ENCODE data around the gene TPGS2.

TPGS2 gene

DNA sequence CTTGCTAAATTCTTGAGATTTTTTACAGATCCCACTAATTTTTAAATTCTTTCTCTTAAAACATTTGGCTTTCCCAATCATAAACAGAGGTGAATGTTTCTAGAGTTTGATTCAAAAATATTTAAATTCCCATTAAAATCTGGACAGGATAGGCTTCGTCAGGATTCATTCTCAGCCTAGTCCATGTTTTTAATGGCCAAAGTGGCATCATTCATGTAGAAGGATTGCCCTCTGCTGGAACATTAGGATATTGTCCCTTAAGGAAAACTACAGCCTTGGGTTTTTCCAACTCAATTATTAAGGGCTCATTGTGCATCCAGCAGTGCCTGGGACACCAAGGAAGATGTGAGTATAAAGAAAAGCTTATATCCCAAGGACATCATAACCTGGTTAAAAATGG is 71.7 kb downstream of the TPGS2 start:
- Histone ChIP-seq H3K4me3 (ENCODE audit: low read length in 2 of 2) (no peak overlapping the region), H3K27me3 (ENCODE audit: control insufficient read depth in 2 of 2, insufficient read depth in 2 of 2, low read length in 2 of 2) (no peaks in the 10 kb centered on the region), H3K4me1 (ENCODE audit: control insufficient read depth in 2 of 2, insufficient read depth in 2 of 2, low read length in 2 of 2) (no peaks in the 10 kb centered on the region), H3K9ac (ENCODE audit: low read depth in 1 of 2, low read length in 2 of 2) (no peak overlapping the region), H3K27ac (ENCODE audit: low read depth in 2 of 2, low read length in 2 of 2) (no peak overlapping the region), H3K9me3 (ENCODE audit: control insufficient read depth in 2 of 2, low read length in 2 of 2) (no peaks in the 10 kb centered on the region), H3K36me3 (ENCODE audit: control insufficient read depth in 2 of 2, insufficient read depth in 2 of 2, low read length in 2 of 2) (no peaks in the 10 kb centered on the region)

DNA sequence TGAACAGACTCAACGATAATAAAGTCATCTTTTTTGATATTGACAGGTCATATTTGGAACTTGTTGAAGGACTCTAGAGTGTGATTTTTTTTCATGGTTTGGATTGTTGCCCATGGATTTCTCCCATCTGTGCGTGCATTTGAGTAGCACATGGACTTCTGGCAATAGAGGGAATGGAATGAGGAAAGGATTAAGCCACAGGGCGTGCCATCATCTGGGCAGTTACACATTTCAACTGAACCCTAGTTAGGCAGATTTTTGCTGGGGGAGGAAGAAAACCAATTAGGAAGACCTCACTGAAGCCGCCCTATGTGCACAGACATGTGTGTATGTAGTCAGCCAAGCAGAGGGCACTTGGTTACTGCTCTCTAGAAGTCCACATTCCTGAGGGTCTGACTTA is 72.6 kb downstream of the TPGS2 start:
- Histone ChIP-seq H3K9me3 (ENCODE audit: control insufficient read depth in 2 of 2, low read length in 2 of 2) (no peaks in the 10 kb centered on the region), H3K27me3 (ENCODE audit: control insufficient read depth in 2 of 2, insufficient read depth in 2 of 2, low read length in 2 of 2) (no peaks in the 10 kb centered on the region), H3K36me3 (ENCODE audit: control insufficient read depth in 2 of 2, insufficient read depth in 2 of 2, low read length in 2 of 2) (no peaks in the 10 kb centered on the region), H3K4me3 (ENCODE audit: low read length in 2 of 2) (no peak overlapping the region), H3K9ac (ENCODE audit: low read depth in 1 of 2, low read length in 2 of 2) (no peak overlapping the region), H3K27ac (ENCODE audit: low read depth in 2 of 2, low read length in 2 of 2) (no peak overlapping the region), H3K4me1 (ENCODE audit: control insufficient read depth in 2 of 2, insufficient read depth in 2 of 2, low read length in 2 of 2) (no peaks in the 10 kb centered on the region)

DNA sequence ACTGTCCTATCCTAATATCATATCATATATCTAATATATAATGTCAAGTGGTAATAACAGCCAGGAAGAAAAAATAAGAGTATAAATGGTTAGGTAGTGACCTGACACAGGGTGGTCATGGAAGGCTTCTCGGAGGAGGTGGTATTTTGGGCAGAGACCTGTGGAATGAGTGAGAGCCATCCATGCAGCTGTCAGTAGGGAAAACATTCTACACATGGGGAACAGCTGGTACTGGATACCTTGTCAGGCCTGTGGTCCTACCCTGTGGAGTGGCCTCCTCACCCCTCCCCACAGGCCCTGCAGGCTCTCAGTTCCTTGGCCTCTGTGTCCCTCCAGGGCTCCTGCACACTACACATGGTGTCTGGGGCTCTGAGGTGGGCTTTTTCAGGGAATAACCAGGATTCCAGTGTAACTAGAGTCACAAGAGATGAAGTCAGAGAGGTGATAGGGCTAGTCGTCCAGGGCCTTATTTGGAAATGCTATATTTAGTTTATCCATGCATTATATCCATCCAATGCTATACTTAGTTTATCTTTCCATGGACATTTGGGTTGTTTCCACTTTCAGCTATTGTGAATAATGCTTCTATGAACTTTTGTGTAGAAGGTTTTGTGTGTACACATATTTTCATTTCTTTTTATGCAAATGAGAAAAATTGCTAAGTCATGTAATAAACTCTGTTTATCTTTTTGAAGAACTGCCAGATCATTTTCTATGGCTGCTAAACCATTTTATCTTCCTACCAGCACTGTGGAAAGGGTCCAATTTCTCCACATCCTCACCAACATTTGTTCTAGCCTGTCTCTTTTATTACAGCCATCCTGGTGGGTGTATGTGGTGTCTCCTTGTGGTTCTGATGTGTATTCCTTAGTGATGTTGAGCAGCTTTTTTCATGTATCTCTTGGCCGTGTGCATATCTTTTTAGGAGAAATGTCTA is 75.6 kb downstream of the TPGS2 start:
- no peaks in the 10 kb centered on the region for H3K27me3 ChIP-seq (ENCODE audit: control insufficient read depth in 2 of 2, insufficient read depth in 2 of 2, low read length in 2 of 2)
- no peak overlapping the region for H3K27ac ChIP-seq (ENCODE audit: low read depth in 2 of 2, low read length in 2 of 2)
- no peaks in the 10 kb centered on the region for H3K36me3 ChIP-seq (ENCODE audit: control insufficient read depth in 2 of 2, insufficient read depth in 2 of 2, low read length in 2 of 2)
- no peaks in the 10 kb centered on the region for H3K4me1 ChIP-seq (ENCODE audit: control insufficient read depth in 2 of 2, insufficient read depth in 2 of 2, low read length in 2 of 2)
- no peak overlapping the region for H3K4me3 ChIP-seq (ENCODE audit: low read length in 2 of 2)
- no peak overlapping the region for H3K9ac ChIP-seq (ENCODE audit: low read depth in 1 of 2, low read length in 2 of 2)
- no peaks in the 10 kb centered on the region for H3K9me3 ChIP-seq (ENCODE audit: control insufficient read depth in 2 of 2, low read length in 2 of 2)

DNA sequence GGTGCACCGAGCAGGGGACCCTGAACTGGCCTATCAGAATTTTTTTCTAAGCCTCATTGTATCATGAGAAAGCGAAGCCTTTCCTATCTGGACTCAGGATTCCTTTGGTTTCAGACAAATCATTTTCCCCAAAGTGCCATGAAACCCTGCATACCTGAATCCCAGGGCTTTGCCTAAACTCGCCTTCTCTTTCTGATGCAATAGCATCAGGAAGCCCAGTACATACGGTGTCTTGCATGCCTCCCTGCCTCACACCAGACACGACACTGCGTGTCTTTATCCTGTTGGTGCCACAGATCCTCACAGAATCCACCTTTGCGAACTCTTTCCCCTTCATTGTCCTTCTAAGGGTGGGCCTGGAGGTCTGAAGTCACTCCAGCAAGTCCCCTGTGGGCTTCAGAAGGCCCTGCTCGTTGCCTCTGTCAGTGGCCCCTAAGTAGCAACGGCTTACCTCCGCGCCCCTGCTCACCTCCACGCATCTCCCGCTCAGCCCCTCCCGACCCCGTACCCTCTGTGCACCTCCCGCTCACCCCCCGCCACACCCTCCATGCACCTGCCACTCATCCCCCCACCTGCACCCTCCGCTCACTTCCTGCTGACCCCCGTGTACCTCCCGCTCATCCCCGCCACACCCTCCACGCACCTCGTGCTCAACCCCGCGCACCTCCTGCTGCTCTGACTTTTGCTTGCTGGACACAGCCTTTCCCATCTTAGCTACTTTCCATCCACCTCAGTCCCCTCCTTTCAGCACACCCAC is 83.4 kb downstream of the TPGS2 start:
- Histone ChIP-seq H3K27ac (ENCODE audit: low read depth in 2 of 2, low read length in 2 of 2) (no peak overlapping the region), H3K9me3 (ENCODE audit: control insufficient read depth in 2 of 2, low read length in 2 of 2) (no peaks in the 10 kb centered on the region), H3K27me3 (ENCODE audit: control insufficient read depth in 2 of 2, insufficient read depth in 2 of 2, low read length in 2 of 2) (no peaks in the 10 kb centered on the region), H3K4me1 (ENCODE audit: control insufficient read depth in 2 of 2, insufficient read depth in 2 of 2, low read length in 2 of 2) (no peaks in the 10 kb centered on the region), H3K4me3 (ENCODE audit: low read length in 2 of 2) (no peak overlapping the region), H3K9ac (ENCODE audit: low read depth in 1 of 2, low read length in 2 of 2) (no peak overlapping the region), H3K36me3 (ENCODE audit: control insufficient read depth in 2 of 2, insufficient read depth in 2 of 2, low read length in 2 of 2) (no peaks in the 10 kb centered on the region)

- Histone ChIP-seq H3K4me1 (ENCODE audit: control insufficient read depth in 2 of 2, insufficient read depth in 2 of 2, low read length in 2 of 2) (no peaks in the 10 kb centered on the region), H3K4me3 (ENCODE audit: low read length in 2 of 2) (no peak overlapping the region), H3K27me3 (ENCODE audit: control insufficient read depth in 2 of 2, insufficient read depth in 2 of 2, low read length in 2 of 2) (no peaks in the 10 kb centered on the region), H3K36me3 (ENCODE audit: control insufficient read depth in 2 of 2, insufficient read depth in 2 of 2, low read length in 2 of 2) (no peaks in the 10 kb centered on the region), H3K9ac (ENCODE audit: low read depth in 1 of 2, low read length in 2 of 2) (no peak overlapping the region), H3K9me3 (ENCODE audit: control insufficient read depth in 2 of 2, low read length in 2 of 2) (no peaks in the 10 kb centered on the region), H3K27ac (ENCODE audit: low read depth in 2 of 2, low read length in 2 of 2) (no peak overlapping the region)
These were observed 84.4 kb downstream of the TPGS2 start for GRCh38 chr18:36744261-36744876.

Data from mucosa of rectum (tissue), 2 donors.